ENCODE results near the gene ASB13.
"Not testable (repeated sequence)": the region's sequence is repeated elsewhere in the genome, so short reads cannot be mapped to it uniquely, and the experiment has no call there.

Gene ASB13

DNA sequence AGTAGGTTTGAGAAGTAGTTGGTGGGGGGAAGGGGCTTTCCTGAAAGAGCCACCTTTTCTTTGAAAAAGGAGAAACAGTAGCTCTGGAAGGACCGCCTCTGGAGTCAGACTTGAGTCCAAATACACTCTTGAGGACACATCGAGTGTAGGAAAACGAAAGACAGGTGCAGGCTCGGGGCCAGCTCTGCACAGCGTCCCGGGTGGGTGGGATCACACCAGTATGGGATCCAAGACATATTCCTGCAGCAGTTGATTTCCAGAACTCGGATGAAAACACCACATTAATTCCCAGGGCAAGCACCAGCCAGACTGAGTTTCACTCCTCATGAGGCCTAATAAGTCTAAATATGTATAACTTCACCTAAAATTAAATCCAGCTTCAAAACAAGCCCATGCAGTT lies 61.4 kb downstream of the ASB13 start:
- DNase-seq (ENCODE audit: low read depth): no peak

DNA sequence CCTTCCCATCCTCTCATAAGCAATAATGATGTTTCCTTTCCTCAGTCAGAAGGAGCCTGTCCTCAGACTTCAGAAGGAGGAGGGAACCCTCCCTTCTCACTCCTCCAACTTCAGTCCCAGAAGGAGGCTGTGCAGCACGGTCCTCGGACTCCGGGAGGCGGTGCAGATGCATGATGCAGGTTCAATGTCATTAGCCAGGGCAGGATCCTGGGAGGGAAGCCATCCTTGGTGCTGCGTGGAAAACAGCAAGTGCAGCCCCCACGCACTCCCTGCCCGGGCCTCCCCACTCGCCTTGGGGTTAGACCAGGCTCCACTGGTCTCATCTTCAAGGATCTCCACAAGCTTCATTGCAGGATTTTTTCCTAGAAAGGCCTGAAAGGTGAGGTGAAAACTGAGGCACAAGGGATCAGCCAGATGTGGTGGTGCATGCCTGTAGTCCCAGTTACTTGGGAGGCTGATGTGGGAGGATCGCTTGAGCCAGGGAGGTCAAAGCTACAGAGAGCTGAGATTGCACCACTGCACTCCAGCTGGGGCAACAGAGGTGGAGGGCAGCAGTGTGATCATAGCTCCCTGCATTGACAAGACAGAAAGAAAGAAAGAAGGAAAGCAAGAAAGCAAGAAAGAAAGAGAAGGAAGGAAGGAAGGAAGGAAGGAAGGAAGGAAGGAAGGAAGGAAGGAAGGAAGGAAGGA lies 62.0 kb downstream of the ASB13 start:
- DNase-seq (ENCODE audit: low read depth): no peak

DNA sequence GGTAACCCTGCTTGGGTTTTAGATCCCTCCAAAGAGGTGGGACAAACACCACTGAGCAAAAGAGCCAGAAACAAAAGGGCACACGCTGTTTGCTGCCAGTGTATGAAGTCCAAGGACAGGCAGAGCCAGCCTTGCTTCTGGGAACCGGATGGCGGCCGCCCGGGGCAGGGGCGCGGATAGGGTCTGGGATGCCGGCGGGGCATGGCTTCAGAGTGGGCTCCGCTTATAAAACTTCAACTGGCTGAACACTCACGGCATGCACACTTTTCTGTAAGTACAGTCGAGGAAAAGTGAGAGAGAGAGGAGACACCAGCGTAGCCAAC lies 62.6 kb downstream of the ASB13 start:
- no peak for DNase-seq (ENCODE audit: low read depth)

DNA sequence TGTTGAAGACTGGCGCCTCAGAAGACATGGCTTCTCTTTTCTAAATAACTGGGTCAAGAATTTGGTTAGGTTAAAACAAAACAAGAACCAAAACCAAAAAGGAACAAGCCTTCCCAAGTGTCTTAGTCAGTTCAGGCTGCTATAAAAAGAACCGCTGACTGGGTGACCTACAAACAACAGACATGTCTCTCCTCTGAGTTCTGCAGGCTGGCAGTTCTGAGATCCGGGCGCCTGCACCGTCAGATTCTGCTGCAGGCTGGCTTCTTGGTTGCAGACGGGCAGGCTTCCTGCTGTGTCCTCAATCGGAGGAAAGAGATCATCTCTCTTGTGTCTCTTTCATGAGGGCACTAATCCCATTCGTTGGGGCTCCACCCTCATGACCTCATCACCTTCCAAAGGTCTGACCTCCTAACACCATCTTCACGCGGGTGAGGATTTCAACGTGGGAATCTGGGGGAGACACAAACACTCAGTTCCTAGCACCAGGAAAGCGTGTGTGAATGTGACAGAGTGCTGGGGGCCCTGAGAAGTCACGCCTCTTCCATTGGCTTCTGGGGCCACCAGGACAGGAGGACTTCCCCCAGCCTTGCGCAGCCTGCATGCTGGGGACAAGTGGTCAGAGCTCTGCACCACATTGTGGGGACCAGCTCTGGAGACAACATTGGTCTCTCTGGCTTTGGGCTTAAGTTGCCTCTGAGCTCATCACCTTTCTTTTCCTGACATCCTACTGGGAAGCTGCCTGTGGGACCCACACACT lies 63.1 kb downstream of the ASB13 start:
- DNase-seq (ENCODE audit: low read depth): no peak

DNA sequence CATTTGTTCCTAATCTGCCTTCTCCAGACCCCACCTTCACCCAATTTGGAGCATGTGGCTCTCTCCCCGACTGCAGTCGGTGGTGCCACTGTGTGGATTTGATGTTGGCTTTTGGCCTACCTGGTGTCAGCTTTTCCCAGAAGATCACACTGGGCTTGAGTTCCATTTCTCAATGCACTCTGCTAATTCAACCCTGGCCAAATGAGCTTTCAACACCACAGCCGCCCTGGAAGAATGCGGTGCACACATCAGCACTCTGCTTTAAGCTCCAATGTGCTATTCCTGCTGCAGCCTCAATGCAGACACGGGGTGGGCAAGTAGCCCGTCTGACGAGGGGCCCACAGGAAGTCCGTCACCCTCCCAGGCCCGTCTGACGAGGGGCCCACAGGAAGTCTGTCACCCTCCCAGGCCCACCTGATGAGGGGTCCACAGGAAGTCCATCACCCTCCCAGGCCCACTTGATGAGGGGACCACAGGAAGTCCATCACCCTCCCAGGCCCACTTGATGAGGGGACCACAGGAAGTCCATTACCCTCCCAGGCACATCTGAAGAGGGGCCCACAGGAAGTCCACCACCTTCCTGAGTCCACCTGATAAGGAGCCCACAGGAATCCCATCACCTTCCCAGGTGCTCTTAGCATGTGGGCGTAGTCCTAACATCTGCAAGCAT lies 64.4 kb downstream of the ASB13 start:
- DNase-seq (ENCODE audit: low read depth): no peak

DNA sequence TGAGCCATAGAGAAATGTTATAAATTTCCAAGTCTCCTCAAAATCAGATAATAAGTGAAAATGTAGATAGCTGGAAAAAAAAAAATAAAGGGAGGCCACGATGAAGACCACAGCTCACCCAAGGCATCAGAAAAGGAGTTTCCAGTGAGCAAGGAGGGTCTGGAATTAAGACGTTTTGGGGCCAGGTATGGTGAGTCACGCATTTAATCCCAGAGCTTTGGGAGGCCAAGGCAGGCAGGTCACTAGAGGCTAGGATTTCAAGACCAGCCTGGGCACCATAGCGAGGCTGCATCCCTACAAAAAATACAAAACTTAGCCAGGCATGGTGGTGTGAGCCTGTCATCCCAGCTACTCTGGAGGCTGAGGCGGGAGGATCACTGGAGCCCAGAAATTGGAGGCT lies 65.5 kb downstream of the ASB13 start:
- no peak for DNase-seq (ENCODE audit: low read depth)

DNA sequence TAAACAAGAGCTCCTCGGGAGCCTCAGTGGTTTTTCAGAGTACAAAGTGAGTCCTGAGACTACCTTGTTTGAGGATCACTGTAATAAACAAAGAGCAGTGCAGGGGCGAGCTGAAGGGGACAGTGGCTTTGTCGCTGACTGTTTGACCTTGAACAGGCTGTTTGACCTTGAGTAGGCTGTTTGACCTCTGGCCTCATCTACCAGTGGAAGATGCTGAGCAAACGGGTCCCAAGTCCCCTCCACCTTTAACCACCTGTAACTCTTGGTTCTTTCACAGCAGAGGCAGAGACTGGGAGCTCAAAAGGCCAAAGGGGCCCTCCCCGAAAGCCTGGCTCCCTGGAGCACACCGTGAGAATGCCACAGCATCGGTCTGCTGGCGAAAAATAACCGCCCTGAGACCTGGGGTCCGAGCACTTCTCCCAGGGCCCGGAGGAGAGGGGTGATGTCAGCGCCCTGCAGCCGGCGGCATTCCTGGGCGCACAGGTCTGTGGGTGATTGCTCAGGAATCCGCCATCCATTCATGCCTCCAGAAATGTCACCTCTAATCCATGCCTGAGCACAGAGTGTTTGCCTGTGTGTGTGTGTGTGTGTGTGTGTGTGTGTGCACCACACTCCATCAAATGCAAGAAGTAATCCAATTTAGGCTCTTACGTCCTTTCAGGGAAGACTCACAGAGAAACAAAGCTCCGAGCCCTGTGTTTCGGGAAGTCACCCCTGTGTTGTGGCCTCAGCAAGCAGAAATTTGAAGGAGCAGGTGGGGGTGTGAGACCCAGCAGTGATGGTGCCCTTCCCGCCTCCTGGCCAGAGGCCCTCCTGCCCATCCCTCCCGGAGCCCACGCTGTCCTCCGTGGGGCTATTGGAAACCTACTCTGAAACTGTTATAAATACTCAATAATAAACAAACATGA lies 66.5 kb downstream of the ASB13 start:
- no peak for DNase-seq (ENCODE audit: low read depth)

DNA sequence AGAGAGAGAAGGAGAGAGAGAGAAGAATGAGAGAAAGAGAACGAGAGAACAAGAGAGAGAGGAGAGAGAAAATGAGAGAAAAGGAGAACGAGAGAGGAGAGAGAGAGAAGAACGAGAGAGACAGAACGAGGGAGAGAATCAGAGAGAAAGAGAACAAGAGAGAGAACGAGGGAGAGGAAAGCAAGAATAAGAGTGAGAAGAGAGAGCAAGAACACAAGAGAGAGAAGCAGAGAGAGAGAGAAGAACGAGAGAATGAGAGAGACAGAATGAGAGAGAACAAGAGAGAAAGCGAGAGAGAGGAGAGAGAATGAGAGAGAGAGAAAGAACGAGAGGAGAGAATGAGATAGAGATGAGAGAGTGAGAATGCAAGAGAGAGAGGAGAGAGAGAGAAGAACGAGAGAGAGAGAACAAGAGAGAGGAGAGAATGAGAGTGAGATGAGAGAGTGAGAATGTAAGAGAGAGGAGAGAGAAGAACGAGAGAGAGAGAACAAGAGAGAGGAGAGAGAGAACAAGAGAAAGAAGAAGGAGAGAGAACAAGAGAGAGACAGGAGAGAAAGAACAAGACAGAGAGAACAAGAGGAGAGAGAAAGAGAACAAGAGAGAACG lies 68.2 kb downstream of the ASB13 start:
- no peak for DNase-seq (ENCODE audit: low read depth)

DNA sequence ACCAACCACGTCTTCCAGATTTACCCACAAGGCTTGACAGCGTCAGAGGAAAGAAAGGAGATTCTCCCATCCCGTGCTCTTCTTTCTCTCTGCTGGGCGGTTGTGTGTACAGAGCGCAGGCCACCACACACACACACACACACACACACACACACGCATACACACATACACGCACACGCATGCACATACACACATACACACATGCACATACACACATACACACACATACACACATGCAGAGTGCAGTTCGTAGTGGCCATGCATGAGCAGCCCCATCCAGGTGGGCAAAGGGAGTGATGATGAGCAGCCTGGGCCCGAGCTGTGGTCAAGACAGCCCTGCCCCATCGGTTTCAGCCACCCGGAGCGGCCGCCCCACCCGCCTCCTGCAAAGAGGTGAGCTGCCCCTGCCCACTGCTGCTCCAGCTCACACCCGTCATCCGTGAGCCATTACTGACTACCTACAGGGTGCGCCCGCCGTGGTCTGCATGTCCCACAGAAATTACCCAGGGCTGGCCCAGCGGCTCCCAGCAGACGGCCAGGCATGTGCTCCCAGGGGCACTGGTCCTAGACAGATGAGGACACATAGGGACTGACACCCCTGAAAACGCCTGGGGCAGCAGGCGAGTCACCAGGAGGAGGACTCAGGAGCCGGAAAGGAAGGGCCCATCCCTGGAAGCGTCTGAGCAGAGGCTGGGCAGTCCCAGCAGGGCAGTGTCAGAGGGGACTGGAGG lies 69.6 kb downstream of the ASB13 start:
- no peak for DNase-seq (ENCODE audit: low read depth)

DNA sequence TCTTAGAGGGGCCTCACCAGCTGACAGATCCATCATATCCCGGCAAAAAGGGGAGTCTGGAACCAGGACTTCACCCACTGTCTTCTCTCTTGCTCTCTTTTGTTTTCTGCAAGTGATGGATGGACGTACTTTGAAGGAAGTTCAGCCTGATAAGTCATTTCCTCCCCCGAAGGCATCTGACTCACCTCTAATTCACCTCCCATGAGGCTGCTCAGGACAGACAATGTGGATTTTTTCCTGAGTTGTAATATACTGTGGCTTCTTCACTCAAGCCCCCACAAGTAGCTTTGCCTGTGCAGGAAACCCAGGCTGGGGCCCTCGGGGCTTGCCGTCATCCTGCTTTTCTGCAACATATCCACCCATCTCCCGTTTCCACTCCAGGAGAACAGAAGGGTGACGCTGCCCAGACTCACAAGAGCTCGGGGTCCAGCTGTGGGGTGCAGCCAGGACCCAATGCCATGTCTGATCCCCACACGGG lies 70.4 kb downstream of the ASB13 start:
- DNase-seq (ENCODE audit: low read depth): no peak

DNA sequence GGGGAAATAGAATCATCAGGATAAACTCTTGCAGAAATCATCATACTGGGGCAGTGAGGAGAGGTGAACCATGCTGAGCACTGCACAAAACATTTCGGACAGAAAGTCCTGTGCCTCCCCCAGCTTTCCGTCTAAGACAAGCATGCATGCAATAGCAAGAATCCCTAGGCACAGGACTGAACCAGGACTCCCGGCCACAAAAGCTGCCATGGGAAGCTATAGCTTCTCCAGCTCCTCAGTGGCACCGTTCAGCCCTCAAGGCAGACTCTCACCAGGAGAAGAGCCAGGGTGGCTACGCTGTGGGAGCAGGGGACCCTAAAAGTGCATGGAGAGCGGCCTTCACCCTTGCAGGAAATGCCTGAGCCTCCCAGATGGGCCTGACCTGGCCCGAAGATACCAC lies 70.8 kb downstream of the ASB13 start:
- DNase-seq (ENCODE audit: low read depth): no peak

DNA sequence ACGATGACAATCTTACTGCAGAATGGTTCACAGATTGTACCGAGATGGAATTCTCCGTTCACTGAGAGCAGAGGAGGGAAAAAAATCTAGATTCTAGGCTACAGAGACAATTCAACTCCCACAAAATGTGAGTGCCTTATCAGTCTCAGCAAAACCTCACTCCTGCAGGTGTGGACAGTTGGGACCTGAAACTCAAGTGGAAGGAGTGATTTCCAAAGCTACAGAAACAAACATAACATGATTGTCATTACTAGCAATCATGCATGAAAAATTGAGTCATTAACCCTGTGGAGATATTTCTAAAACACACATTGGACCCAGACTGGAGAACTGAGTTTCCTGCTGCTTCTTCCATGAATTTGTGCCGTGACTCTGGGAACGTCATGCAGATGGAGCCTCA lies 71.3 kb downstream of the ASB13 start:
- no peak for DNase-seq (ENCODE audit: low read depth)

DNA sequence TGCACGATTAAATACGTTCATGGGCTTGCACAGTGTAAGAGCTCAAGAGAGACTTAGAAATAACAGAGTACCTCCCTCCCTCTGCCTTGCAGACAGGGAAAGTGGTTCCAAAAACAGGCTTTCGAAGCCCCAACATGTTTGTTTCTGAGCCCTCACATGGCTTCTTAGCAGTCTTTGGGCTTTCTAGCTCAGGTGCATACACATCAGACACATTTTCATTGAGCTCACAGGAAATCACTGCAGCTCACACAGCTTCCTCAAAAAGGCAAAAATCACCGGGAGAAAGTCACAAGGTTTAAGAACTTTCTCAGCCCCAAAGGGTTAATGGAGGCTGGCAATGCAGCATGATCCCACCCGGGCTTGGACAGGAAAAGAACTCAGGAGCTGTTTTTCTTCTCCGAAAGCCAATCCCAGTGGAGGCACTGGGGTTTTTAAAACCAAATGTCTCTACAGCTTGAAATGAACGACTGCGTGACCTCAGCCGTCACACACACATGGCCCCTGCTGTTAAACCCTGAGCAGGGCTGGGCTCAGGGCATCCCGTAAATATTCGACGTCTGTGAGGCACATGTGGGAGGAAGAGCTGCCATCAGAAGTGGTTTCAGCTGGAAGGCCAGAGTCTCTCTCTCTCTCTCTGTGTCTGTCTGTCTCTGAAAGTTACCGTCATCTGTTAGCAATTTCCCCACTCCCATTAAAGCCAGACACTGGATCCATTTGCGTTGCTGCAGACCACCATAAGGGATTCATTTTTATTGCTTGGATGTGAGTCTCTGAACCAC lies 71.9 kb downstream of the ASB13 start:
- no peak for DNase-seq (ENCODE audit: low read depth)

DNA sequence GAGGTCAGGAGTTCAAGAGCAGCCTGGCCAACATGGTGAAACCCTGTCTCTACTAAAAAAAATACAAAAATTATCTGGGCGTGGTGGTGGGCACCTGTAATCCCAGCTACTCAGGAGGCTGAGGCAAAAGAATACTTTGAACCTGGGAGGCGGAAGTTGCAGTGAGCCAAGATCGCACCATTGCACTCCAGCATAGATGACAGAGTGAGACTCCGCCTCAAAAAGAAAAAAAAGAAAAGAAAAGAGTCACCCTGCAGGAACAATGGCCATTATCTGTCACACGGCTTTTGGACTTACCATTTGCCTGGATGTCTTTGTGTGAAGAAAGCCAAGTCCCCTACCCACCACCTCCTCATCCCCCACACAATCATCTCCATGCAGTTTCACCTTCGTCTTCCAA lies 73.0 kb downstream of the ASB13 start:
- not testable (repeated sequence) for DNase-seq (ENCODE audit: low read depth)

DNA sequence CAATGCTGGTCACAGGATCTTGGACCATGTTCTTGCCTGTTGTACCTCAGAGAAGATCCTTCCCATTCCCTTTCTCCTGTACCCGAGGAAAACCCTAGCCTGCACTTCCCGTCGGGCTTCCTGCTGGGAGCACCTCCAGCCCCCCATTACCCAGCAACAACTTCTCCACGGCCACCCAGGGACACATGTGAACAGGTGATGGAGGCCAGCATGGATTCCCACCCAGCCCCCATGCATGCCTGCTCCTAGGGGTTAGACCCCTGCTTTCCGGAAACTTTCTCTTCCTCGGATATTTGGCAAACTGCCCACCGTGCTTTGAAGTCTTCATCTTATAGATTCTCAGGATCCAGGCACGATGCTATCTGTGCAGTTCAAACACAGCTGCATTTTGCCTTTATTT lies 74.3 kb downstream of the ASB13 start:
- DNase-seq (ENCODE audit: low read depth): no peak

DNA sequence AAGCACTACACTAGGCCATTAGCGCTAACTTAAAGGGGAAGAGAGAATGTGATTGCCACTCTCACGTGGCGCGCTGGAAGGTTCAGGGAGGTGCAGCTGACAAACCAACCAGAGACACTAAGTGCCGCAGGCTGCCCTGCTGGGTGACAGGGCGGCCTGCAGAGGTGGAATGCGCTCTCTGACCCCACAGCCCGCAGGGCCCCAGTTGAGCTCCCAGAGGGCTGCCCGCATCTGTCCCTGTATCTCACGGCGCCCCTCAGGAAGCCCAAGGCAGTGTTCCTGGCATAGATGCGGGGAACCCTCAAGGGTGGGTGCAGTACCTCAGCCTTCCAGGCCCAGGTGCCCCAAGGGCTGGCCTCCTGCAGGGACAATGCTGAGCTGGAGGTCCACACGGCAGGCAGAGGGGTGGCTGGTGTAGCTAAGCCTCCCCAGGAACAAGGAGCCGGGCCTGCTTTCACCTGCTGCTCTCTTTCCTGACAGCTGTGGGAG lies 75.0 kb downstream of the ASB13 start:
- no peak for DNase-seq (ENCODE audit: low read depth)

DNA sequence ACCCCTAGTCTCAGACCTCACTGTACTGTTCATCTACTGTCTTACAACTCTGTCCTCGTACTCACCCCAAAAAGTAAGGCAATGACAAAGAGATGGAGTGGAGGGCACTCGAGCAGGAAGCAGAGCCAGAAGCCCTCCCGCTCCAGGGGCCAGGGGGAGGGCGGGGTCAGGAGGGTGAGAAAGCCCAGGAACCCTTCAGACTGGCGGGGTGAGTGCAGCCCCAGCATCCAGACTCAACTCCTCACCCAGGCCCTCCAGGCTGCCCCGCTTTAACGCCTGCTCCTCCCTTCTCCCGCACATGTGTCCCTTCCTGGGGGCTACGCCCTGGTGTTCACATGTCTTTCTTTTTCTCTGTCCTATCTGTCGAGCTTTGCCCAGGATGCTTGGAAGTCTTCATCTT lies 75.6 kb downstream of the ASB13 start:
- no peak for DNase-seq (ENCODE audit: low read depth)

DNA sequence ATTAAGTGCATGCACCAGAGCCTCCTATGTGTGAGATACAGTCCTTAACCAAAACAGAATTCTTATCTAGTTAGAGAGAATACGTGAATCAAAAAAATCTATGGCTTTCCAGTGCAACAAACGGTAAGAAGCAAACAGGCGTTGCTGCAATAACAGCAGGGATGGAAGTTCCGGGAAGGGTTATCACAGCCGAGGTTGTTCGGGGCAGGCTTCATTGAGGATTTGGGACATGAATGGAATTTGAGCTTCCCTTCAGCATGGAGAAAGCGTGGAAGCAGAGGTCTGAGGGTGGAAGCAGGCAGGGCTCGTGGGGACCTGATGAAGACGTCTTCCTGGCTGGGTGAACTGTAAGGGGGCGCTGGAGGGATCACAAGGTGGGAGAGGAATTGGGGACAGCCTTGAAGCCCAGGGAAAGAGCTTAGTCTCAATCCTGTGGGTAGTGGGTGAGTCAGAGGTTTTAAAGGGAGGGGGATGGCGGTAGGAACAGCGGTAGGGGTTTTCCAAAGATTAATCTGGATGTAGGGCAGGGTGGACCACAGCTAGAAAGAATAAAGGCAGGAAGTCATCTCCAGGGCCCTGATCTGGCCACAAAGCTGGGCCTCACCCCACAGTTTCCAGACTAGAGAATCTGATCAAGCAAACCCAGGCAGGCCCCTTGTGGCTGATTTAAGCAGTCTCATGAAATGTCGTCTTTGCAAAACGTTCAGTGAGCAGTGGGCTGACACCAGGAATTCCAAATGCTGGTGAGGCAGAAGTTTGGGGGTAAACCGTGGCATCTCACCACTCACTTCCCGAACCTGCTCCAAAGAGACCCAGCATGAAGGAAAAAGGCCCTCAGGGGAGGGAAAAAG lies 76.5 kb downstream of the ASB13 start:
- DNase-seq (ENCODE audit: low read depth): no peak

DNA sequence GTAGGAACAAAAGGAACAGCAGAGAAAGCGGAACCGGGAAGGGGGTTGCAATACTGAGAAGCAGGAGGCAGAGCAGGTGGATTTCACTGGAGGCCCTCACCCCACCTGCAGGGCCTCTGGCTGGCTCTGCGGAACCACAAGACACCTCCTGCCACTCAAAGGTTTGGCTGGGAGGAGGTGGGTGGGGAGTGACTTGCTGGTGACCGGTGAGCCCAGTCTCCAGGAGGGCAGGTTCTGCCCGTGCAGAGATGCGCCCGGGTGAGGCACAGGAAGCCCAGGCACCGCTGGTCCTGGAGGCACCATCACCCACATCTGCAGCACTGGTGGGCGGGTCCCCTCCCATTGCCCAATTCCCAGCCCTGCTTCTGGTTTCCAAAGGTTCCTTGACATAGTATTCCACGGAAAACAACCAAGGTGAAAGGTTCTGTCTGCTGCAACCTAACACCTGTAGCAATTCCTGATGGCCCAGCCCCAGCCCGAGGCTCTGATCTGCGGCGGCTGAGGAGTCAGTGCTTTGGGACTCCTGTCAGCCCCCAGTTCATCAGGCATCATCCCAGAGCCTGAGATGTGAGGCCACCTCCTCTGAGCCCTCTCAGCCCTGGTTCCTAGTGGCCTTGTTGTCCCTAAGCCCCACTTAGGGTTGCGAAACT lies 77.3 kb downstream of the ASB13 start:
- DNase-seq (ENCODE audit: low read depth): no peak

Data from stimulated activated CD8-positive, alpha-beta memory T cell treated with anti-CD3 and anti-CD28 coated beads, Interleukin-7, amount 100 ng/mL, for 24 hours (primary cell).